Breast epithelium (tissue), 4 donors: ENCODE measurements around the gene FOXE3. TPM values are rescaled to one million over a fixed set of nuclear protein-coding genes. Genes with fewer than 3 reads are reported as not detected.

Experiments
- DNase-seq, 2 donors: peaks; one replicate each; pipeline ENCODE4 v3.0.0-alpha.2; 2019; ENCODE audit warnings: low spot score in 2 of 2
- H3K27ac ChIP-seq, 2 donors: fragments of 200-600 bp; sonication (generic) in 1 of 2; one replicate each; pipeline ENCODE4 v1.5.1; 2016 to 2019; ENCODE audit warnings: mild to moderate bottlenecking in 1 of 2
- H3K27me3 ChIP-seq, 2 donors: fragments of 200-600 bp; sonication (generic) in 1 of 2; one replicate each; pipeline versions ENCODE4 v1.5.1 to v1.6.0; 2017 to 2019; ENCODE audit warnings: control low read depth in 1 of 2, mild to moderate bottlenecking in 1 of 2
- H3K36me3 ChIP-seq: fragments of 200-600 bp; one replicate; pipeline ENCODE4 v1.5.1; 2019
- H3K4me1 ChIP-seq, 2 donors: fragments of 200-600 bp; sonication (generic); one replicate each; pipeline ENCODE4 v1.5.1; 2016 to 2019; ENCODE audit warnings: control low read depth in 1 of 2
- H3K4me3 ChIP-seq, 3 donors: fragments of 200-600 bp; sonication (generic); 1 replicate in 2 of 3; 2 replicates in 1 of 3; pipeline ENCODE4 v1.5.1; 2016 to 2019; ENCODE audit warnings: mild to moderate bottlenecking in 3 of 3, moderate library complexity in 2 of 3
- H3K9me3 ChIP-seq, 2 donors: fragments of 200-600 bp; sonication (generic) in 1 of 2; one replicate each; pipeline ENCODE4 v1.5.1; 2016 to 2019; ENCODE audit warnings: control low read depth in 1 of 2
- CTCF ChIP-seq, 3 donors: fragments of 450-650 bp; IDR thresholded peaks; one replicate each; pipeline ENCODE4 v1.5.1; 2016 to 2017; ENCODE audit warnings: antibody characterized with exemption in 3 of 3, mild to moderate bottlenecking in 3 of 3, moderate library complexity in 3 of 3
- POLR2A ChIP-seq: fragments of 450-650 bp; IDR thresholded peaks from one replicate; pipeline ENCODE4 v1.6.1; 2016; ENCODE audit warnings: antibody characterized with exemption, mild to moderate bottlenecking, moderate library complexity
- POLR2AphosphoS5 ChIP-seq, 3 donors: sonication (generic); formaldehyde crosslinking; IDR thresholded peaks; one replicate each; pipeline ENCODE4 v1.6.1; 2017; ENCODE audit warnings: antibody characterized with exemption in 3 of 3
- intact Hi-C: fragments of 100-400 bp; cut with DNase I; formaldehyde crosslinking; loops from one replicate; pipeline ENCODE4 v1.15.1; 2023; ENCODE audit warnings: low total_unique reads
- total RNA-seq, 3 donors: library from RNA; depleted of rRNA; stranded (reverse); fragments of >200 nt; gene quantifications; one replicate each; pipeline ENCODE4 v1.1.0, GENCODE V29; 2016

Gene FOXE3
- total RNA-seq, 3 donors from 2014 or later: not detected

GRCh38 chr1:47409311-47410067, 6.6 kb upstream of the FOXE3 start:
- H3K27me3 ChIP-seq: peaks cover 0 to 5% of the 10 kb centered on the region in 2 donors
- peak in 1 of 2 donors; percentile 36 for DNase-seq
- H3K4me3 ChIP-seq: no peak overlapping the region
- no peaks in the 10 kb centered on the region for H3K36me3 ChIP-seq
- H3K27ac ChIP-seq: no peak overlapping the region
- TF ChIP-seq CTCF (IDR thresholded peaks at IDR 0.05) (no peak), POLR2A (no peak), POLR2AphosphoS5 (IDR thresholded peaks at IDR 0.05) (no peak)
- intact Hi-C loops: loop anchor here (5.0 kb wide), 1 partner anchor 993 kb away; no protein-coding TSS in a partner anchor
- H3K9me3 ChIP-seq: no peaks in the 10 kb centered on the region
- no peaks in the 10 kb centered on the region for H3K4me1 ChIP-seq

GRCh38 chr1:47410068-47410455, 6.0 kb upstream of the FOXE3 start:
- DNase-seq: no peak
- Histone ChIP-seq H3K27ac (no peak overlapping the region), H3K4me3 (no peak overlapping the region), H3K9me3 (no peaks in the 10 kb centered on the region), H3K27me3 (peaks cover 0 to 6% of the 10 kb centered on the region in 2 donors), H3K36me3 (no peaks in the 10 kb centered on the region), H3K4me1 (no peaks in the 10 kb centered on the region)
- TF ChIP-seq POLR2A: no peak
- TF ChIP-seq CTCF (IDR thresholded peaks at IDR 0.05): no peak
- no peak for TF ChIP-seq POLR2AphosphoS5 (IDR thresholded peaks at IDR 0.05)
- intact Hi-C loops: no loop called here

- intact Hi-C loops: no loop called here
- TF ChIP-seq CTCF (IDR thresholded peaks at IDR 0.05) (no peak), POLR2AphosphoS5 (IDR thresholded peaks at IDR 0.05) (no peak), POLR2A (no peak)
Measured at GRCh38 chr1:47411436-47411835, 4.6 kb upstream of the FOXE3 start.

GRCh38 chr1:47412437-47412836, 3.6 kb upstream of the FOXE3 start:
- Histone ChIP-seq H3K36me3 (no peaks in the 10 kb centered on the region), H3K27ac (no peak overlapping the region), H3K27me3 (peaks cover 2 to 20% of the 10 kb centered on the region in 2 donors), H3K4me3 (no peak overlapping the region), H3K9me3 (no peaks in the 10 kb centered on the region), H3K4me1 (no peaks in the 10 kb centered on the region)
- intact Hi-C loops: no loop called here
- no peak for TF ChIP-seq POLR2A
- TF ChIP-seq CTCF (IDR thresholded peaks at IDR 0.05): no peak
- no peak for TF ChIP-seq POLR2AphosphoS5 (IDR thresholded peaks at IDR 0.05)
- no peak for DNase-seq

More at GRCh38 chr1:47411436-47411835, 4.6 kb upstream of the FOXE3 start:
- no peaks in the 10 kb centered on the region for H3K9me3 ChIP-seq
- no peak overlapping the region for H3K4me3 ChIP-seq
- H3K27me3 ChIP-seq: peaks cover 2 to 14% of the 10 kb centered on the region in 2 donors
- no peaks in the 10 kb centered on the region for H3K36me3 ChIP-seq
- H3K4me1 ChIP-seq: no peaks in the 10 kb centered on the region
- no peak overlapping the region for H3K27ac ChIP-seq
- DNase-seq: no peak

- Histone ChIP-seq H3K4me1 (no peaks in the 10 kb centered on the region), H3K9me3 (no peaks in the 10 kb centered on the region), H3K36me3 (no peaks in the 10 kb centered on the region), H3K27me3 (peaks cover 2 to 31% of the 10 kb centered on the region in 2 donors), H3K4me3 (peak overlapping the region; percentile 11 to 64 (median 28)), H3K27ac (no peak overlapping the region)
- TF ChIP-seq POLR2AphosphoS5 (IDR thresholded peaks at IDR 0.05): no peak
- no peak for TF ChIP-seq CTCF (IDR thresholded peaks at IDR 0.05)
- no peak for TF ChIP-seq POLR2A
- intact Hi-C loops: no loop called here
- DNase-seq: no peak
Measured at GRCh38 chr1:47416319-47417169, 459 bp downstream of the FOXE3 start.
